Glutamatergic neuron (in vitro differentiated cells): ENCODE results near the gene HDC. TPM values are rescaled to one million over a fixed set of nuclear protein-coding genes. Genes with fewer than 3 reads are reported as not detected.

ENCODE experiments used
- DNase-seq: peaks from one replicate; pipeline ENCODE4 v3.0.0; 2022
- H3K27ac Mint-ChIP-seq: one replicate; pipeline ENCODE4 v1.8.0; 2020; ENCODE audit warnings: mild to moderate bottlenecking, mixed read lengths, inconsistent platforms; ENCODE audit not compliant: unreplicated experiment
- H3K27me3 Mint-ChIP-seq: one replicate; pipeline ENCODE4 v1.8.0; 2020; ENCODE audit warnings: mild to moderate bottlenecking, moderate library complexity, mixed read lengths, inconsistent platforms; ENCODE audit not compliant: unreplicated experiment
- H3K36me3 Mint-ChIP-seq: one replicate; pipeline ENCODE4 v1.8.0; 2020; ENCODE audit warnings: mild to moderate bottlenecking, mixed read lengths, inconsistent platforms; ENCODE audit not compliant: unreplicated experiment
- H3K4me1 Mint-ChIP-seq: one replicate; pipeline ENCODE4 v1.8.0; 2020; ENCODE audit warnings: mild to moderate bottlenecking, low read depth, mixed read lengths, inconsistent platforms; ENCODE audit not compliant: unreplicated experiment
- H3K4me3 Mint-ChIP-seq: one replicate; pipeline ENCODE4 v1.8.0; 2020; ENCODE audit warnings: mild to moderate bottlenecking, mixed read lengths, inconsistent platforms; ENCODE audit not compliant: unreplicated experiment
- H3K9me3 Mint-ChIP-seq: one replicate; pipeline ENCODE4 v1.8.0; 2020; ENCODE audit warnings: mild to moderate bottlenecking, moderate library complexity, mixed read lengths, inconsistent platforms; ENCODE audit not compliant: unreplicated experiment
- total RNA-seq: library from RNA; stranded (reverse); fragmentation: NEBNext Ultra II Directional; extraction: Animal tissue kit (Norgen Biotek cat#: 25700); gene quantifications from one replicate; pipeline ENCODE4 v1.2.1, GENCODE V29; 2021; ENCODE audit not compliant: unreplicated experiment
- TF ChIP-seq, protein P1 (sequence below): fragments of 200-600 bp; sonication (generic); IDR thresholded peaks from one replicate; pipeline ENCODE4 v1.5.0; 2021; ENCODE audit not compliant: partially characterized antibody, unreplicated experiment

The HDC gene
- total RNA-seq, 1 donor from 2014 or later: not detected

DNA sequence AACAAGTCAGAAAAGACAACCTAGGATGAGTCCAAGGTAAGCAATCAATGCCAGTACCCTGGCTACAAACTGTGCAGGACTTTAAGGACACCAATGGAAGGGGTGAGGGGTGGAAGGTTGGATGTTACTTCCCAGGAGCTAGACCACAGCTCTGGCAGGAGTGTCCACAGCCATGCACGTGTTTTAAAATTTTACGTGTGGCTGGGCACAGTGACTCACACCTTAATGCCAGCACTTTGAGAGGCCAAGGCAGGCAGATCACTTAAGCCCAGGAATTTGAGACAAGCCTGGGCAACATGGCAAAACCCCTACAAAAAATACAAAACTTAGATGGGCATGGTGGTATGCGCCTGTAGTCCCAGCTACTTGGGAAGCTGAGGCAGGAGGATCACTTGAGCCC is 14.7 kb upstream of the HDC start:
- no peak overlapping the region for H3K27ac Mint-ChIP-seq
- H3K4me3 Mint-ChIP-seq: no peak overlapping the region
- TF ChIP-seq, protein P1, sequence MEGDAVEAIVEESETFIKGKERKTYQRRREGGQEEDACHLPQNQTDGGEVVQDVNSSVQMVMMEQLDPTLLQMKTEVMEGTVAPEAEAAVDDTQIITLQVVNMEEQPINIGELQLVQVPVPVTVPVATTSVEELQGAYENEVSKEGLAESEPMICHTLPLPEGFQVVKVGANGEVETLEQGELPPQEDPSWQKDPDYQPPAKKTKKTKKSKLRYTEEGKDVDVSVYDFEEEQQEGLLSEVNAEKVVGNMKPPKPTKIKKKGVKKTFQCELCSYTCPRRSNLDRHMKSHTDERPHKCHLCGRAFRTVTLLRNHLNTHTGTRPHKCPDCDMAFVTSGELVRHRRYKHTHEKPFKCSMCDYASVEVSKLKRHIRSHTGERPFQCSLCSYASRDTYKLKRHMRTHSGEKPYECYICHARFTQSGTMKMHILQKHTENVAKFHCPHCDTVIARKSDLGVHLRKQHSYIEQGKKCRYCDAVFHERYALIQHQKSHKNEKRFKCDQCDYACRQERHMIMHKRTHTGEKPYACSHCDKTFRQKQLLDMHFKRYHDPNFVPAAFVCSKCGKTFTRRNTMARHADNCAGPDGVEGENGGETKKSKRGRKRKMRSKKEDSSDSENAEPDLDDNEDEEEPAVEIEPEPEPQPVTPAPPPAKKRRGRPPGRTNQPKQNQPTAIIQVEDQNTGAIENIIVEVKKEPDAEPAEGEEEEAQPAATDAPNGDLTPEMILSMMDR: no peak
- H3K9me3 Mint-ChIP-seq: no peaks in the 10 kb centered on the region
- no peaks in the 10 kb centered on the region for H3K27me3 Mint-ChIP-seq
- no peaks in the 10 kb centered on the region for H3K4me1 Mint-ChIP-seq
- DNase-seq: no peak
- no peaks in the 10 kb centered on the region for H3K36me3 Mint-ChIP-seq

DNA sequence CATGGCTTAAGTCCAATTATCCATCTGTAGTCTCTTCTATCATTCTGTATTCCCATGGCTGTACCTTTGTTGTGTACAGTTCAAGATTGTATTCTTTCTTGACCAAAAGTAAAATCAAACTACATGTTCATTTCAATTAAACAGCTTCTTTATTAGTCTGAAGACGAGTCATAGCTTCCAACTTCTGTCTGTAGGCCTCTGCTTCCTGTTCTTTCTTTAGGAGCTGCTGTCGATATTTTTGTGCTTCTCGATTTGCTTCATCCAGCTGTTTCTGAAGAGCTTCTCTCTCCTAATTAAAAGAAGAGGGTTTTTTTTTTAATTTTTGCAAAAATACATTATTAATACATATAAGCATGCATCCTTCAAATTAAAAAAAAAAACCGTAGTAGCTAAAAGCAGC is 13.0 kb upstream of the HDC start:
- Mint-ChIP-seq H3K4me1 (no peaks in the 10 kb centered on the region), H3K36me3 (no peaks in the 10 kb centered on the region), H3K4me3 (no peak overlapping the region), H3K9me3 (no peaks in the 10 kb centered on the region), H3K27ac (no peak overlapping the region), H3K27me3 (no peaks in the 10 kb centered on the region)
- TF ChIP-seq, protein P1: no peak
- DNase-seq: no peak

DNA sequence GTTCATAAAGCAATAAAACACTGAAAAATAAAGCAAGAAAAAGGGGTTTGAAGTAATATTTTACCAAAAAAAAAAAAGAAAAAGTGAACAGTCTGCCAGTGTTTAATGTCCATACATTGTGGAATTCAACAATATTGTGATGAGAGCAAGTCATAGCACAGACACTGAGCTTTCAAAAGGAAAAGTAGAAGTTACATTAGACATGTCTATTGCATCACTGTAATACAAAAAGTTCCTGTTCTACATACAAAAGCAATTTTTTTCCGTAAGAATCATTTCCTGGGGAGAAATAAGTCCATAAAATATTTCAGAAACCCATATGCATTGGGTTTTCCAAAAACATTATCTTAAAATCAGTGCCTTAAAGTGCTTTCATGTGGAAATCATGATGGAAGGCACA is 11.8 kb upstream of the HDC start:
- Mint-ChIP-seq H3K27me3 (no peaks in the 10 kb centered on the region), H3K4me3 (no peak overlapping the region), H3K9me3 (no peaks in the 10 kb centered on the region), H3K4me1 (no peaks in the 10 kb centered on the region), H3K36me3 (no peaks in the 10 kb centered on the region), H3K27ac (no peak overlapping the region)
- TF ChIP-seq, protein P1: no peak
- DNase-seq: no peak

DNA sequence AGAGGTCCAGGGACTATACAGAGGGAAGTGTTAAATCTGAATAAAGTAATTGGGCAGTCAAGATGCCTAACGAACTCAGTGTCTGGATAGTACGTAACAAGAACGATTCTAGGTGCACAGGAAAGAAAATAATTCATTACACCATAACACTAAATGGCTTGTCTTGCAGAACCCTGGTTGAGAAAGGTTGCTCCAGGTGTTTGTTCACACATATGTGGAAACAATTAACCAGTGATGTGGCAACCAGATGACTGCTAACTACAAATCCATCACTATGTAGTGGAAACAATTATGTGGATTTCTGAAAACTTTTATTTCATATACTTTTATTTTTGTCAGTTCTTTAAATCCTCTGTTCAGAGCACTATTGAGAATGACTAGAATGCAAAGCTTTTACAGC is 10.4 kb upstream of the HDC start:
- H3K27me3 Mint-ChIP-seq: no peaks in the 10 kb centered on the region
- TF ChIP-seq, protein P1: no peak
- DNase-seq: no peak
- H3K4me1 Mint-ChIP-seq: no peaks in the 10 kb centered on the region
- H3K9me3 Mint-ChIP-seq: no peaks in the 10 kb centered on the region
- no peak overlapping the region for H3K27ac Mint-ChIP-seq
- H3K36me3 Mint-ChIP-seq: no peaks in the 10 kb centered on the region
- no peak overlapping the region for H3K4me3 Mint-ChIP-seq

DNA sequence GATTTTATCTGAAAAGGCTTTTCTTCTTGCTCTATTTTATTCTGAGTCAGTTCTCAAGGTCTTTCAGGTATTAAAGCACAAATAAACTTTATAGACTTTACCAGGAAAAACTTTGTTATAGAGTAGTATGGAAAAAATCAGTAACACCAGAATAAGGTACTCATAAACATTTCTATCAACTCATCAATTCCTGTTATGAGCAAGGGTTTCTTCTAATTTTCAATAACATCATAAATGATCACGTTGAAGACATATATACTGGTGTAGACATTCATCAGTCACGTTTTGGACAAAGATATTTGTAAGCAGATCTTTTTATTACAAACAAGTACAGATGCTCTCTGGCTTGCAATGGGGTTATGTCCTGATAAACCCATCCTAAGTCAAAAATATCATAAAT is 9.6 kb upstream of the HDC start:
- no peak for DNase-seq
- no peak overlapping the region for H3K27ac Mint-ChIP-seq
- TF ChIP-seq, protein P1: no peak
- H3K27me3 Mint-ChIP-seq: no peaks in the 10 kb centered on the region
- no peak overlapping the region for H3K4me3 Mint-ChIP-seq
- H3K9me3 Mint-ChIP-seq: no peaks in the 10 kb centered on the region
- no peaks in the 10 kb centered on the region for H3K36me3 Mint-ChIP-seq
- no peaks in the 10 kb centered on the region for H3K4me1 Mint-ChIP-seq
